H1 (cell line): ENCODE data around the gene WASL. TPM values are rescaled to one million over a fixed set of nuclear protein-coding genes. Genes with fewer than 3 reads are reported as not detected.

Source experiments
- CBX5 ChIP-seq: fragments of 300-800, 300-1000 bp; sonication (generic); IDR thresholded peaks from 2 replicates; pipeline ENCODE4 v1.7.1; 2016; ENCODE audit warnings: antibody characterized with exemption, low read length, low read depth
- EZH2 ChIP-seq: fragments of 200-600 bp; sonication (generic); IDR thresholded peaks from 2 replicates; pipeline ENCODE4 v1.7.1; 2012; ENCODE audit warnings: low read depth, mild to moderate bottlenecking, moderate library complexity, low read length, inconsistent platforms; ENCODE audit not compliant: severe bottlenecking
- SIRT6 ChIP-seq: IDR thresholded peaks from one replicate; pipeline ENCODE4 v1.7.1; 2012; ENCODE audit warnings: low read length, inconsistent platforms
- polyA plus RNA-seq, 7 experiments: library from polyadenylated mRNA; depleted of rRNA in 3 of 7; stranded (reverse) in 5 of 7; unstranded in 2 of 7; fragments of >200 nt in 5 of 7; fragments of 200-250 nt in 2 of 7; gene quantifications; 1 replicate in 5 of 7; 2 replicates in 1 of 7; 4 replicates in 1 of 7; pipeline versions ENCODE4 v1.2.1 to v1.2.3, GENCODE V29; 2011 to 2013; ENCODE audit warnings: missing spikeins in 2 of 7, mixed read lengths in 2 of 7
- total RNA-seq: library from RNA; stranded (reverse); fragmentation: NEBNext Ultra II Directional; extraction: Animal tissue kit (Norgen Biotek cat#: 25700); gene quantifications from 2 replicates; pipeline ENCODE4 v1.2.1, GENCODE V29; 2021
- TF ChIP-seq, protein P1 (sequence below): IDR thresholded peaks from 2 replicates; pipeline ENCODE4 v1.6.1; 2011; ENCODE audit warnings: low read length, improper control_type of control experiment
- TF ChIP-seq, protein P2 (sequence below): IDR thresholded peaks from 2 replicates; pipeline ENCODE4 v1.6.1; 2012; ENCODE audit warnings: low read length, inconsistent platforms

The WASL gene
- total and polyA plus RNA-seq, 2 of the 8 experiments (the other 6 are each of a cell fraction or from before 2014, with no cell fraction given), result 7.7 to 38.9 TPM

DNA sequence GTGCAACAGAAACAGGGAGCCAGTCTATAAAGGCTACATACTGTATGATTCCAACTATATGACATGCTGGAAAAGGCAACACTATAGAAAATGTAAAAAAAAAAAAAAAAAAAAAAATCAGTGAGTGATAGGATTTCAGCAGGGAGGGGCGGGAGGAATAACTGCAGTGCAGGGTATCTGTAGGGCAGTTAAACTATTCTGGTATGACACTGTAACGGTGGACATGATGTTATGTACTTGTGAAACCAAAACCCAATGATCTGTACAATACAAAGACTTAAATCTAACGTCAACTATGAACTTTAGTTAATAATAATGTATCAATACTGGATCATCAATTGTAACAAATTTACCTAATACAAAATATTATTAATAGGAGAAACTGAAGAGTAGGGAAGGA is 14.3 kb downstream of the WASL start (continued):
- TF ChIP-seq, protein P1, sequence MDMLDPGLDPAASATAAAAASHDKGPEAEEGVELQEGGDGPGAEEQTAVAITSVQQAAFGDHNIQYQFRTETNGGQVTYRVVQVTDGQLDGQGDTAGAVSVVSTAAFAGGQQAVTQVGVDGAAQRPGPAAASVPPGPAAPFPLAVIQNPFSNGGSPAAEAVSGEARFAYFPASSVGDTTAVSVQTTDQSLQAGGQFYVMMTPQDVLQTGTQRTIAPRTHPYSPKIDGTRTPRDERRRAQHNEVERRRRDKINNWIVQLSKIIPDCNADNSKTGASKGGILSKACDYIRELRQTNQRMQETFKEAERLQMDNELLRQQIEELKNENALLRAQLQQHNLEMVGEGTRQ, result no peak
- TF ChIP-seq, protein P2, sequence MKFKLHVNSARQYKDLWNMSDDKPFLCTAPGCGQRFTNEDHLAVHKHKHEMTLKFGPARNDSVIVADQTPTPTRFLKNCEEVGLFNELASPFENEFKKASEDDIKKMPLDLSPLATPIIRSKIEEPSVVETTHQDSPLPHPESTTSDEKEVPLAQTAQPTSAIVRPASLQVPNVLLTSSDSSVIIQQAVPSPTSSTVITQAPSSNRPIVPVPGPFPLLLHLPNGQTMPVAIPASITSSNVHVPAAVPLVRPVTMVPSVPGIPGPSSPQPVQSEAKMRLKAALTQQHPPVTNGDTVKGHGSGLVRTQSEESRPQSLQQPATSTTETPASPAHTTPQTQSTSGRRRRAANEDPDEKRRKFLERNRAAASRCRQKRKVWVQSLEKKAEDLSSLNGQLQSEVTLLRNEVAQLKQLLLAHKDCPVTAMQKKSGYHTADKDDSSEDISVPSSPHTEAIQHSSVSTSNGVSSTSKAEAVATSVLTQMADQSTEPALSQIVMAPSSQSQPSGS, result no peak
- TF ChIP-seq CBX5, result no peak
- TF ChIP-seq SIRT6, result no peak
- TF ChIP-seq EZH2, result no peak
